GM18508 (cell line): Measurements from ENCODE around the gene TRMT1.
"Not testable (repeated sequence)": the region's sequence is repeated elsewhere in the genome, so short reads cannot be mapped to it uniquely, and the experiment has no call there.

Source experiments
- ATAC-seq: cut with Tn5 transposase; IDR thresholded peaks from one replicate; pipeline ENCODE4 v1.9.1; 2021; ENCODE audit warnings: moderate number of reproducible peaks; ENCODE audit not compliant: insufficient read depth, unreplicated experiment

The TRMT1 gene

GRCh38 chr19:13116282-13117175, at the start of gene TRMT1:
Gene TRMT1 (minus strand): TSS chr19:13116740. CDS start chr19:13116399, 341 bp downstream.
- no peak for ATAC-seq

- ATAC-seq = not testable (repeated sequence)
These were observed 49.6 kb upstream of the TRMT1 start for GRCh38 chr19:13166151-13166550.

- ATAC-seq = no peak
These were observed 48.8 kb upstream of the TRMT1 start for GRCh38 chr19:13165162-13165997.

- ATAC-seq = no peak
These were observed 48.0 kb upstream of the TRMT1 start for GRCh38 chr19:13164343-13165161.

- ATAC-seq = no peak
These were observed 47.2 kb upstream of the TRMT1 start for GRCh38 chr19:13163609-13164342.

- ATAC-seq = no peak
These were observed 46.4 kb upstream of the TRMT1 start for GRCh38 chr19:13162724-13163608.

DNA sequence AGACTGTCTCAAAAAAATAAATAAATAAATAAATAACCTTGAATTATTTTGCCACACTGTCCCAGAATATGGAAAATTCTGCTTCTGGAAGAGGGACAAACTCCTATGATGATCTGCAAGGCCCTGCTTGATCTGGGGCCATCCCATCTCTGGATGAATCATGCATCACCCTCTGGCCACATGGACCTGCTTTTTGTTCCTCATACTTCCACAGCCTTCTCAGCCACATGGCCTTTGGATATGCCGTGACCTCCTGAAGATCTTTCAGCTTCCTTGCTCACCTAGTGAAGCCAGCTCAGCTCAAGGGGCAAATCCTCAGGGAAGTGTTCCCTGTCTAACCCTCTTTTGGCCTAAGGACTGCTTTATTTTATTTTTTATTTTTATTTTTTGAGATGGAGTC, 44.0 kb upstream of the TRMT1 start:
- no peak for ATAC-seq

- no peak for ATAC-seq
These were observed 43.2 kb upstream of the TRMT1 start for GRCh38 chr19:13159713-13160112.

DNA sequence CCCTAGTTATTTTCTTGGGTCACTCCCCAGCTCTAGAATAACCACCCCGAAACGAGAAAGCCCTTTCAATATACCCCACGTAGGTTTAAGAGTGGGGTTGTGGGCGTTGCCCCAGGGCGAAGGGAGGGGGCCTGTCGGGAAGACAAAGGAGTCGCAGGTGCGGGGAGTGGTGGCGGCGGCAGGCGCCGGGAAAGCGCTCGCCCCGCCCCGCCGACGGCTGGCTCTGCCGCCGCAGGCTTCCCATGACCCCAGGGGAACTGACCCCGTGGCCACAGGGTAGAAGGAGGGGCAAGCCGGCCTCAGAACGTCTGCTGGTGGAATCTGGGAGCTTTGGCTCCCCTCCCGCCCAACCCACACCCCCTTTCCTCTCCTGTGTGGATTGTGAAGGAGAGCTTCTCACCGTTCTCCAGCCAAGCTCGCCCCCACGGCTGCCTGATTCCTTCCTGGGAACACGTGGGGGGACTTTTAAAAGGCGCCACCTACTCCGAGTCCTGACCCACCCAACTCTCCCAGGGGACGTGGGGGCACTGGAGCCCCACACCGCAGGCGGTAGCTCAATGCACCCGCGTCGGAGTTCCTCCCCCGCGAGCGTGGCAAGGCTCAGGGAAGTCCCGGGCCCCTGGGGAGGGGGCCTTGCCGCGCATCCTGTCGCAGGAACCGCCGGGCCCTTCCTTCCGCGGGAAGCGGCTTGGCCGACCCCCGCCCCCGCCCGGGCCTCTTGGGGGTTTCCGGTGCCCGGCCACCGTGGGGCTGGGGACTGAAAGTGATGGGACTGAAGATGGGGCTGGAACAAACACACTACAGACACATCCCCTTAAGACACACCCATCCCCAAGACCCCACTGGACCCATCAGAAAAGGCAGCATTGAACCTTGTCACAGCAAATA, 39.2 kb upstream of the TRMT1 start:
- ATAC-seq = no peak

GRCh38 chr19:13154911-13155471, 38.5 kb upstream of the TRMT1 start:
- no peak for ATAC-seq

GRCh38 chr19:13154241-13154778, 37.8 kb upstream of the TRMT1 start:
- no peak for ATAC-seq

- ATAC-seq = no peak
These were observed 37.2 kb upstream of the TRMT1 start for GRCh38 chr19:13153569-13154240.

- ATAC-seq = no peak
These were observed 36.5 kb upstream of the TRMT1 start for GRCh38 chr19:13152974-13153568.

DNA sequence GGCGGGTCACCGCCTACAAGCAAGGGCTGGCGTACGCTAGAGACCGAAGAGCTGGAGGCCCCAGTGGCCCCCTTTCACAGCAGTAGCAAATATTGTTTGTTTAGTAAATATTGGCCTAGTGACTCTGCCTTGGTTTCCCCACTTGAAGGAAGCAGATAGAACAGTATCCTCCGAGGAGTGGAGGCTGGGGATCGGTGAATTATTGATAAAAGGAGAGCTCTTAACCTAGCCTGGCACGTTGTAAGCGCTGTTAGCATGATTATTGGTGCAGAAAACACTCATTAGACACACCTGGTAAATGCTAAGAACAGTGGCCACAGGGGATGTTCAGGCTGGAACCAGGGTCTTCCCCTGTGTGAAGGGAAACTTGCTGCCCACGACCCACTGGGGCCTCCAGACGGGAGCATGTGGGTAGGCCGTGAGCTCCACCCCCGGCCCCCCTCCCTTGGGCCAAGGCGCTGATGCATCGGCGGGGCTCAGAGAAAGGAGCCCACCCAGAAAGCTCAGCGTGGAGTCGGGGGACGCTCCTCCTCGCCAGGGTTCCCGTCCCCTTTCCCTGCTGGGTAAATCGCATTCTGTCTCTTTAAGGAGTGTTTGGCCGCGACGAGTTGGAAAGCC, 35.9 kb upstream of the TRMT1 start:
- no peak for ATAC-seq

DNA sequence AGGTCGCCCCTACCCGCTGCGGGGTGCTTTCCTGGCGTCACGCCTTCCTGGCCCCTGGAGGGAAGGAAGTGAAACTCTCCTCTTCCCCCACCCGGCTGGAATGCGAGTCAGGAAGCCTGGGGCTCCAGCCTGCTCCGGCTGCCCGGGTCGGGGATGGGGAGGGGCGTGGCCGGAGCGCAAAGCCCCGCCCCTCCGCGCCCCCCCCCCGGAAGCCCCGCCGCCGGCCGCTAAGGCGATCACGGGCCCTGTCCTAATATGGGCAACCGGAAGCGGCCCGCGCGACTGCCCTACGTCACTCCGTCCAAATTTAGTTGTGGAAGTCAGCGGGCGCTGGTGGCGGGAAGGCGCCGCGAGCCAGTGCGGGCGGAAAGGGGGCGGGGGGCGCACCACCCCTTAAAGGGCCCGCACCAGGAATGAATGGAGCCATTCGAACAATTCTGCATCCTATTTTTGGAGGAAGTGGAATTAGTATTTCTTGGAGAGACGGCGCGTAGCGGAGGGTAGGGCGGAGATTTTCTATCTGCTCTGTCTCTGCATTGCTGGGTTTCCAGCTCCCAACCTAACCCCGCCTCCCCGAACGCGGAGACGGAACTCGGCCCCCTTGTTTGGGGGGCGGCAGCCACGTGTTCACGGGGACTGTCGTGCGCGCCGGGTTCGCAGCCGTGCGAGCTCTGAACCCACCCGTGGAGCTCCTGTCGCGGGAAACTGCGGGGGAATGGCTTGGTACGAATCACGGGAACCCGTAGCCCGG, 35.2 kb upstream of the TRMT1 start:
- ATAC-seq = no peak
